Kidney capillary endothelial cell (primary cell): ENCODE results near the gene NRXN3.

Experiments
- DNase-seq: peaks from one replicate; pipeline ENCODE4 v3.0.0-alpha.2; 2018; ENCODE audit warnings: low spot score

Gene NRXN3

DNA sequence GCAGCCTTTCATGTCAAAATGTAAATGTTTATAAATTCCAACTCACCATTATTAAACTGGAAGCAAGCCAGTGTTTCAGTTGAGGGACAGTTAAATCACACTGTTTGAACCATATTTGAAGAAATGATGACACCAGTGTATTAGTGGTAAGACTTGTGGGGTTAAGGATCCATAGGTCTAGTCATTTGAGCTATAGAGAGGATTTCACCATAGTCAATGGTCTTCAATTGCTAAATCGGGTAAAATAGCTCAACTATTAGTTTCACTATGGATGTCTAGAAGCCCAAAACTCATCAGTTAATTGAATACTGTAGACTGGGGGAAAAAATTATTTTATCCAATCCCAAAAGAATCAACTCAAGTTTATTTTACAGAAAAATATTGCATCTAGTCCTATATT, 659.1 kb downstream of the NRXN3 start:
- DNase-seq = no peak

DNA sequence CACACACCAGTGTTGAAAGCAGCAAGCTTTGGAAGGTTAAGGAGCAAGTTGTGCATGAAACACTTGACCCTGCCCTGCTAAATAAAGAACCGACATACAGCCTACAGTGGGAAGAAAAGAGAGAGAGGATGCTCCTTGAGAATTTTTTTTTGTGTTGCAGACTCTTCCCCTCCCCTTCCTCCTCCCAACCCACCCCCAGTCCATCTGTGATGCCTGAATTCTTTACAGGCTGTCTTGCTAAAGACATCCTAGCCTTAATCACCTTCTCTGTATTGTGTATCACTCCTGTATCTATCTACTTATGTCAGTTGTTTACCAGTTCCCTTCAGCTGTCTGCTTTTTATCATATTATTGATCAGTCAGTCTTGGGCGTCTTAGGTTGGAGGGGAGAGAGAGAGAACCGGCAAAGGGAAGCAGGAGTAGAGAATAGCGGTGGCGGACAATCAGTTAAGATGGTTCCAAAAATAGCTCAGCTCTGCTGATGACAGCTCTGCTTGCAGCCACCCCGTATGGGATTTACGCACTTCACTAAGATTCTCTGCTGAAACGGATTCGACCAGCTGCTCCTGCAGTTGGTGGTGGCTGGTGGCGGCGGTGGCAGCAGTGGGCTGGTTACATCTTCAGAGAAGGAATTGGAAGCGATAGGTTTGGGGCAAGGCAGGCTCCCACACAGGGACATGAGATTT, 664.7 kb downstream of the NRXN3 start:
- no peak for DNase-seq

DNA sequence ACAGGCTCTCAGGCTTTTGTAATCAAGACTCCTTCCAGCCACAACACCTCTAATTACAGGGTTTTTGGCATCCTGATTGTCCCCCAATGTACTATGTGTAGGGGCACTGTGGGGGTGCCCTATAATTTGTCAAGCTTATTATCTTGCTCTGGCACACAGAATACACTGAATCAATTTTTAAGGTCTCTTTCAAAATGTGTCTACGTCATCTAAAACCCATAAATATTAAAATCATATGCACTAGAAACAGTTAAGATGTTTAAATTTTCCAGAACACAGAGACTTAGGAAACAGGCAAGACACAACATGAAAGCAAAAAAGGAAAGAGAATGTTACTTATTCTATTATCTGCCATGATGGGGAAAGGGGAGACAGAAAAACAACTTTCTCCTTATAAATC, 665.7 kb downstream of the NRXN3 start:
- no peak for DNase-seq

DNA sequence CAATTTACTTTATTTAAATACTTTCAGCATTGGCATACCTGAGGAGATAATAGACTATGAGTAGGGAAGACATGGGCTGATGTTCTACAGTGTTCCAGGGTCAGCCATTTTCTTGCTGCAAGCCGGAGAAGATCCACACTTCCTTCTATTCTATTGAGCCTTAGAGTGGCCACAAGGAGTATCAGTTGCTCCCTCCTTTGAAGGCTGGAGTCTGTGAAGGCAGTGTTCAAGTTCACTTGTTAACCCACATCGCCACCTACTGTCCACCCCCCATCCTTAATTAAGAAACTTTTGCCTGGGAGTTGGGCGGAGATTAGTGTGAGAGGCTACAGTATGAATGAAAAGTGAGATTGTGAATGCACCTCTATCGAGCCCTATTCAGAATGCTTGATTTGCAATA, 666.6 kb downstream of the NRXN3 start:
- peak; percentile 32 for DNase-seq

DNA sequence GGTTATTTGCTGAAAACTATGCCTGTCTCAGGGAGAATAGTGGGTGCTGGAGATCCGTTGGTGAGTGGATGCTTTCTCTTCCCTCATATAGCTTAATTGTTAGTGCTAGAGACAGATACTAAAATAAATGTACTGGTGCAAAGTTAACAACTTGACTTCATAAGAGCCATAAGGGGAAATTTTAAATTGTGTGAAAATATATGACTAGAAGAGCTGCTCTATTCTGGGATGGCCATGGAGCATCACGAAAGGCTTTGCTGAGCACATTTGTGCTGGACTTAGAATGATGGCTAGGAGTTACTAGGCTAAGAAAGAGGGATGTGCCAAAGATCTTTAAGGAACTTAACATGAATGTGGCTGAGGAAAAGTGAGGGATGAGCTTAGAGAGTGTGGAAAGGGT, 668.8 kb downstream of the NRXN3 start:
- no peak for DNase-seq

DNA sequence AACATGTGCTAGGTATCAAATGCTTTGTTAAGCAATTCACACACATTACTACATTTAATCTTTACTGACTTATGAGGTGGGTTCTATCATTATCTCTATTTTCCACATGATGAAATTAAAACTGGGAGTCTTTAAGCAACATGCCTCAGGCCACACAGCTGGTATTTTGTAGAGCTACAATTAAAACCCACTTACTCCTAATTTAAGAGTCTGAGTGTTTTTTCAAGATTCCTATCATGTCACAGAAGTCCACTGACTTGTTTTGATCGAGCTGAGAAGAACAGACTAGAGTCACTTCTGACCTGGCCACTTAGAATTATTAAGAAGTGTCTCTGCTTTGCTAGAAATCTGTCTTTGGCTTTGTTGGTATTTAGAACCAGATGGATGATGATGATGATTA, 670.7 kb downstream of the NRXN3 start:
- DNase-seq = no peak

DNA sequence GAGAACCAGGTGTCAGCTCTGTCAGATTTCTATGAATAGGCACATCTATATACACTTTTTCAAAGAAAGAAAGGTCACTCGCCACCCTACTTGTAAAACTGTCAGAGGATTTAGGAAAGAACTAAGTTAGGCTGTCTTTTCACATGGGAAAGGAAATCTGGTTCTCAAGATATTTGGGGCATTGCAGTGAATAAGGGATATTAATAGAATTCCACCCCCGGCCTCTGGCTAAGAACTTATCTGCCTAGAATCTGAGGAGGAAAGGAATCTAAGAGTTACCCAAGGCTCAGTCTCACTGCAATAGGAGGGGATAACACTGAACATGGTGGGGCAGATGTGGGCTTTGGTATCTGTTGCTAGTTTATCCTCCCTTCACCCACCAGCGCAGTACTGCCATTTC, 677.6 kb downstream of the NRXN3 start:
- no peak for DNase-seq

DNA sequence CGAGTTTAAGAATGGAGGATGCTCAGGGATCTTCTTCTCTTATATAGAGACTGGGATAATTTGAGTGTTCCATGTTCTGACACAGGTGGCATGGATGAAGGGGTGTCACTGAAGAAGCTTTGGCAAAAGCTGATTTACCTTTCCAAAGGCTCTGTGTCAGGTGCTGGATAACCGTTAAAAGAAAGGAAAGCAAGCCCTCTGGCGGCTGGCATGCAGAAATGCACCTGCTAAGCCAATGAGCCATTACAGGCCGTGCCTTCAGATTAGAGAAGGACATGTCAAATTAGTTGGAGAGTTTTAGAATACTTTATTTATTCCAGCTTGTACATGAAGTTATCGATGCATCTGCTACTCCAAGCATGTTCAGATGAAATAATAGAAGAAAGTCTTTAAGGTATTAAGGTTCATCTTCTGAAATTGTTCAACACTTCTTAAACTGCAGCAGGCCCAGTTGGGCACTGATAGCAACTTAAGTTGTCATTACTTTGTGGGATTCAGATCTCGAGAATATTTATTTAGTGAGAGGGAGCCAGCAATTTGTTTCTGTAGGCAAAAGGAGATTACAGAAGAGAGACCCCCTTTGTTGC, 678.2 kb downstream of the NRXN3 start:
- DNase-seq = peak; percentile 31

DNA sequence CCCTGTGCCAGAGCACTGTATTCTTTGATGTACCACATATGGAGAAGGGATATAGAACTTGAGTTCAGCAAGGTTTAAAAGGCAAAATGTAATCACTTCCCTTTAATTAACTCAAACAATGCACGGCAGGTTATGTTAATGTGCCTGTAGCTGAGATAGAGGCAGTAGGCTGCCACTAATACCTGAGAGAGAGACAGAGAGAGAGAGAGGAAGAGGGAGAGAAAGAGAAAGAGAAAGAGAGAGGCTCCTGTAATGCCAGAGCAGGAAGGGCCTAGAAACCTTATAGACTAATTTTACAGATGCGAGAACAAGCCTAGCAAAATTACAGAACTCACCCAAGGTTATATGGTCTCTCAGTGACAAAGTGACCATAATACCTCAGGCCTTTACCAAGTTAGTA, 679.8 kb downstream of the NRXN3 start:
- DNase-seq = no peak

DNA sequence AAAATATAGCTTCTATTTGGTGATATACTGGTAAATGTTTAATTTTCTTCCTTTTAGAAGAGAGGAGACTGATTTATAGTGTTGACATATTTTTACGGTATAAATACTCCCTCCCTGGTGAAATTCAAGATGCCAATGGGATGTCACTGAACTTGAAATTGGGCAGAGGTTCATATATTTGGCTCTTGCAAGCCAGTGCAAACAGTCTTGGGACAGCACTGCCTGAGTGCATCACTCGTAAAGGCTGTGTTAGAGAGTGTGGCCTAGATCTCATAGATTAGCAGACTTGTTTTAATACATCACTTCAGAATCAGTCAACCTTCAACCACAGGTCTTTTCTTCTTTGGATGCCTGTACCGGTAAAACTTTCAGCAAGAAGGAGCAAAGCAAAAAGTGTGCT, 681.0 kb downstream of the NRXN3 start:
- DNase-seq = no peak

DNA sequence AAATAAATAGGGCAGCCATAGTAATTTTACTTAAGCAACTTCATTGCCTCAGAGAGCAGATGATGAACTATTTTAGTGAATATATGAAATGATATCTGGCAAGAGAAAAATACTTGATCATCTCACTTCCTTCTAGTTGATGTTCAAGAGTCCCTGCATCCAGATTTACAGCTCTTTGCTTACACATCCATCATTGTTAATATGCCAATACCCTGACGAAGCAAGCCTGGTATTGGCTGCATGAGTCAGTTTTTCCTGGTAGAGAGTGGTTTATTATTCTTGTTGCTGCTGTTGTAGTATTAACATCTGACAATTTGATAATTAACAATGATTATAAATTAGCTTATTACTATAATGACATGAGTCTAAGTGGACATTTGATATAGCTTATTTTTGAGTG, 681.9 kb downstream of the NRXN3 start:
- DNase-seq = no peak

DNA sequence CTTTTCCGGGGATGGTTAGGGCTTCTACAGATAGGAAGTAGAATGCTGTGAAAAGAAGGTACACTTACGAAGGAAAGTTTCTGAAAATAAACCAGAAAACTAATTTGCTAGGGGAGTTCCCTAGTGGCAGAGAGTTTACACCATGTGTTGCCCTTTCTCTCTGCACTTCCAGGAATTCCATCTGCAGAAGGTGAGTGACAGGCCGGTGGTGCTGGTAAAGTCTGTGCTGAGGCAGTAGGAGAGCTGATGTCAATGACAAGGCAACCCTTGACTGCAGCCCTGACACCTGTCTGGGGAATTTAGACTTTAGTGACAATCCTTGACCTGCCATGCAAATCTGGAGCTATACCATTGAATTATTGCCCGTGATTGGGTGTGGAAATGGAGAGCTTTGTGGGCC, 687.8 kb downstream of the NRXN3 start:
- no peak for DNase-seq

DNA sequence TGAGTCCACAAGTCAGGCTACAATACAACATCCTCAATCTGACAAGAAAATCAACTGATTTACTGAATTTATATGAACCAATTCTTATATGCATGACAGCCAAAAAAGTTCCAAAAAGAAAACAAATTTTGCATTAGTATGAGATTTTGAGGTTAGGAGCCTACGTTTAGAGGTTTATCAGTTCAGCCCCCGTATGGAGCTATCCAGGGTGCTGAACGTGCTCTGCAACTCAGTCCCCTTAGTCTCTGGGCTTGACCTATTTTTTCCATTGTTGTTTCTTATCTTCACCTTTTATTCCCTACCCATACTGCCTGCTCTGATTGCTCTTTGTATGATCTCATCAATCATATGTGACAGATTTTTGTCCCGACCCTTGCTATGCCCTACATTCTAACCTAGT, 693.0 kb downstream of the NRXN3 start:
- DNase-seq = peak; percentile 40

DNA sequence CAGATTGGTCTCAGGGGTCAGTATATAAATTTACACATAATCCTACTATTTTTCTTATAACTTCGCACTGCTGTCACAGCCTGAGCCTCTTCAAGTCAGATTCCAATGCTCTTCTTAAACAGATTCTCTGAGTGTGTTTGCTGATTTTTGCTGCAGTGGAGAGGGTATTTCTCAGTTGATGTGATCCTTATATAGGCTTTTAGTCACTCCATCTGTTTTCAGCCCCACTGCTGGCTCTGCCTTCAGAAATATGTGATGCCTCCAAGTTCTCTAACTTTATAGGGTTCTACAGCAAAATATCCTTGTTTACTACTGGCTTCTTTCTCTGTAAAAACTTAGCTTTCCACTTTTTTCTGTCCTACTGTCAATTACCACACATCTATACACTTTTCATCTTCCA, 702.7 kb downstream of the NRXN3 start:
- DNase-seq = no peak

DNA sequence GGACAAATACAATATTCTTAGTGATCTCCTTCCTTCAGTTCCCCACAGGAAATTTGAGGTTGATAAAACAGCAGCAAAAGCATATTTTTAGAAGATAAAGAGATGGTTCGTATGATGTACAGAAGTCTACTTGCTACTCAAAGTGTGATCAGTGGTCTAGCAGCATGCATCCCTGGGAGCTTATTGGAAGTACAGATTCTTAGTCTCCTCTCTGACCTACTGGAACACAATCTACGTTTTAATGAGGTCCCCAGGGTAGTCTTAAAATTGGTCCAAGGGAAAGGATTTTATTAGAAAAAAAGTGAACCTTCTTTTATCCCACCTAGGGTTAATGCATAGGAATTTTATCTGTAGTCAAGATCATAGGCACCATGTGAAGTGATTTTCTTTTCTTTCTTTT, 703.4 kb downstream of the NRXN3 start:
- DNase-seq = no peak

DNA sequence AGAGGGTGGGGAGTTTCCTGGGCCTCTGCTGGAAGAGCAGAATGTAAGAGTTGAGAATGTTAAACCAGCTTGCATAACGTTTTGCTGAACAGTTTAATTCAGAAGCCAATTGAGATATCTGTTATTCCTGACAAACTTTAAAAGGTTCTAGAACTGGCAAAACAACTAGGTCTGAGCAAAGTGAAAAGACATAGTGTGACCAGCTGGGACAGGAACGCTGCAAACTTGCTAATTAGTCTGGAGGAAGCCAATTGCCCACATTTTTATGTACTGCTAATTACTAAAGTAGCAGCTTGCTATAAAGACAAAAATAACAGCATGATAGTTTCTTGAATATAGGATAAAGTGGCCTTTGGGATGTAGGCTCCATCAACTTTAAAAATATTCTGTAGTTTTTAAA, 704.9 kb downstream of the NRXN3 start:
- no peak for DNase-seq

DNA sequence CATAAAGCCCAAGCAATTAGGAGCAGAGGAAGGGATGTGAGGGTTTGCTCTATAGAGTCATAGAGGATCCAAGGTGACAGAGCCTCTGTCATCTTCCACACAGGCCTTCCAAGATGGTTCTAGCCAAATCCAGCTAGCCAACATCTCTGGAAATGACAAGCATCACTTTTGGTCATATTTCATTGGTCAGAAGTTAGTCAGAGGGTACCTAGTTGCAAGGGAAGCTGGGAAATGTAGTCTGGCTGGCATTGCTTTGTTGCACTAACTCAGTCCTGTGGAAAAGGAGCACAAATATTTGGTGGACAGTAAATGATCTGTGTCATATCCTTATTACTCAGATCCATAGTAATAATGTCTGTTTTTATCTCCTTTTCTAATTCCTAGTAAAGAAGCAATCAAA, 715.7 kb downstream of the NRXN3 start:
- DNase-seq = no peak

DNA sequence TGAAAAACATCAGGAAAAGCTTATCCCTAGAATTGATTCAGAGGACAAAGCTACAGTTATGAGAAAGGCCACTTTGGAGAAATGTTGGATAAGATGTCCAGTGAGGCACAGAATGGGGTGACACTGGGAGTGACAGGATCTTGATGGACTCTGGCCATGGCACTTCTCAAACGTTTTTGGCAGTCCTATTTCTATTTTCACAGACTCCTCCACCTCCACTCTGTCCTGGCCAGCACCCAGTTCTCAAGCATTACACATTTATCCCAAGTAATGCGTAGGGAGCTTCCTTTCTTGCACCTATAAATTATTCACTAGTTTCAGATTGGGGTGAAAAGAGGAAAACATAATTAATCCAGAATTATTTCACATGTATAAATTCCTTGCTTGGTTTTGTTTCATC, 727.3 kb downstream of the NRXN3 start:
- DNase-seq = no peak

DNA sequence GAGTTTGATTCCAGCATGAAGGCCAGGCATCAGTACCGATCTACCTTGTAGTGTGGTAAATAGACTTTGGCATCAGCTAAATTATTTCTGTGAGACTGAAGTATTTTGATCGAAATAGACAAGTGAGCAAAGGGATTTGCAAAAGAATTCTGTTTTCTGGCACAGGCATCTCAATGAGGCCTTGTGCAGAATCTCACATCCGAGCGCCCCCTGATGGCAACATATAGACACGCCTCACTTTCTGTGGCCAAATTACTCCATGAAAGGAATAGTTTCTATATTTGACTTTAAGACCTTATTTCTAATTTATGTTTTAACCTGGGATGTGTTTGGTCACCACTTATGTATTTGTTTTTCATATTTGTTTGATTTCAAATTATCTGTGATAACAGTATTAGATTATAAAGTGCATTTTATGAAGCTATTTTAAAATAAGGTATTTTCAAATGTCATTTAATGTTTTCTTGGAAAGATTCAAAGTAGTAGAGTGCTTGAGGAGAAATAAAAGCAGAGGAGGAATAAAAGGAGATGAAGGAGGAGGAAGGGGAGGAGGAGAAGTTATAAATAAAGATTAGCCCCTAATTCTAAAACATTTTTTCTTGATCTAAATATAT, 731.9 kb downstream of the NRXN3 start:
- peak; percentile 24 for DNase-seq

DNA sequence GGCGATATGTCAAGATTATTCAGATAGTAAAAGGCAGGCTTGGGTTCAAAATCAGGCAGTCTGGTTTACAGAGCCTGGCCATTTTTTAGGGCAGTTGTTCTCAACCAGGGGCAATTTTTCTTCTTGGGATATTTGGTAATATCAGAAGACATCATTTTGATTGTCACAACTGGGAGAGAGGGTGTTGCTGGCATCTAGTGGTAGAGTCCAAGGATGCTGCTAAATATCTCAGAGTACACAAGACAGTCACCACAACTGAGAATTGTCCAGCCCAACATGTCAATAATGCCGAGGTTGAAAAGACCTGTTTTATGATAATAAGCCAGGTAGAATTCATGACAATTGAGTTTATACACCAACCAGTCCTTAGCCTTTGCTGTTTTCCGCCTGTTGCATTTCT, 733.9 kb downstream of the NRXN3 start:
- no peak for DNase-seq

DNA sequence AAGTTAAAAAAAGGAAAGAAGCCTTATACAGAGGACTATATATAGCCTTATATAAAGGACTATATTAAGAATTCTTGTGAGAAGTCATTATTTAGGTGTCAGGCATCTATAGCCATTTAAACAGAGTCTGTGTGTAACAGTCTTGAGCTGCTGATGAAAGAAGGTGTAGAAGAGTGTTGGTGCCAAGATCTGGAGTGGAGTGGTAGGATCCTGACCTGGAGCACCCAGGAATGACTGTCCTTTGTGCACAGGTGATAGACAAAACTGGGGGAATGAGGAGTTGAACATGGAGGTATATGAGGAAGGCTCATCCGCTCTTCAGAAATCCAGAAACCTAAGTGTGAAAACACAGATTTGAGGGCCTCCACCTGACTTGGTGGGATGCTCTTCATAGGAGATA, 747.3 kb downstream of the NRXN3 start:
- DNase-seq = no peak

DNA sequence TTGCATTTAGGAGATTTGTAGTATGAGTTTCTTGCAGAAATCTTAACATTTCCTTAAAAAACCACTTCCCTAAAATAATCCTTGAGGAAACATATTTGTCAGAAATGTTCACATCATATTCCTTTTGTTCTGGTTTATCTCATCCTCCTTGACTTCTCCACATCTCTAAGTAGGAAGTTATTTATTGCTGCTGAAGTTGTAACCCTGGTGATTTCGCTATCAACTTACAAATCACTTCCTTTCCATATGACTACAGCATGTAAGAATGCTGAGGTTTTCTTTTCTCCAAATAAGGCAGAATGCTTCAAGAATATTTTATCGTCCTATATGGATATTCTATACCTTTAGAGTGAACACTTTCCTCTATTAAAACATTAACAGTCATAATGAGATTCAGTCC, 751.7 kb downstream of the NRXN3 start:
- DNase-seq = peak; percentile 84

DNA sequence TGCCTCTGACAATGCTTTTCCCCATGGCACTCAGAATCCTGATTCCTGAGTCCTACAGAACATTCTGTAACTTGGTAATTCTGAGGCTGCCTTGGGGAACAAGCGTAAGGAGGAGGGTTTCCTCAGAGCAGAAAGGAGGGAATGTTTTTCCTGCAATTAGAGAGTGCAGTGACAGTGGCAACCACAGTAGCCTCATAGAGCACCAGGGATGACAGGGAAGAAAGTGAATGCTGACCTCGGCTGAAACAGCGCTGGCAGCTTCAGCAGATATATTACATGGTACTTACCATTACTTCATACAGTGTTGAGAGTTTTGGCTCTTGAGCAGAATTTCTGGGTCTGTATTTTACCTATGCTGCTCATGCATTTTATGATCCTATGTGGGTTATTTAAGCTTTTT, 757.1 kb downstream of the NRXN3 start:
- DNase-seq = no peak

DNA sequence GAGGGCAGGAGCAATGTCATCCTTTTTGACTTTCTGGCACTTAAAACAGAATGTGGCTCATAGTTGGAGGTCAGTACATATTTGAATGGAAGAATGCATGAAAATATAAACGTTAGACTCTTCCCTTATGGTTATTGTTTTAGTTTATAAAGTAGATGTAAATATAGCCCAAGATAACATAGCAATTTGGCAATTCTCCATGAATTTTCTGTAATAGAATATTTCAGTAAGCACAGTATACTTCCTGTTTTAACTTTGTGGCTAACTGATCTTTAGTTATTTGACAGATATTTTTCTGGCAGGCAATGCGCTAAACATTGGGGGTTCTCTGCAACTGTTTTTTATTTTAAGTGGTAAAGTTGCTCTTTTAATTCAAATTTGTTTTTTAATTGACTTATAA, 763.0 kb downstream of the NRXN3 start:
- no peak for DNase-seq
